ENCODE results near the gene TGIF1. TPM values are rescaled to one million over a fixed set of nuclear protein-coding genes. Genes with fewer than 3 reads are reported as not detected.
"Not testable (repeated sequence)": the region's sequence is repeated elsewhere in the genome, so short reads cannot be mapped to it uniquely, and the experiment has no call there.

Gene TGIF1
- total RNA-seq, 3 donors from 2014 or later (not counting 1 experiment from before 2014, with no cell fraction given), result 57.5 to 74.7 (median 60.4) TPM

GRCh38 chr18:3468833-3469232 lies 18.9 kb downstream of the TGIF1 start:
- Mint-ChIP-seq H3K9me3 (no peaks in the 10 kb centered on the region), H3K27me3 (ENCODE audit: low read depth in 2 of 2) (no peaks in the 10 kb centered on the region), H3K4me3 (no peak overlapping the region), H3K36me3 (no peaks in the 10 kb centered on the region), H3K4me1 (peaks cover 0 to 6% of the 10 kb centered on the region in 2 donors), H3K27ac (no peak overlapping the region)
- Histone ChIP-seq H3K27me3 (ENCODE audit: control insufficient read depth, insufficient read depth, low read length) (no peaks in the 10 kb centered on the region), H3K9me3 (ENCODE audit: control insufficient read depth, insufficient read depth, low read length) (no peaks in the 10 kb centered on the region), H3K36me3 (ENCODE audit: control insufficient read depth, insufficient read depth, low read length) (no peaks in the 10 kb centered on the region), H3K4me3 (ENCODE audit: low read length) (no peak overlapping the region), H3K27ac (ENCODE audit: low read length) (no peak overlapping the region), H3K4me1 (ENCODE audit: control insufficient read depth, insufficient read depth, low read length) (peaks cover 6% of the 10 kb centered on the region)
- intact Hi-C loops (cut with micrococcal nuclease), result no loop called here
- WGBS (ENCODE audit: insufficient coverage), result 97% methylated on average over 6 of the region's 8 CpGs
- ATAC-seq (no peak), DNase-seq (no peak)
- no peak for TF ChIP-seq CTCF (IDR thresholded peaks at IDR 0.05)

- Mint-ChIP-seq H3K4me1 (peaks cover 0 to 4% of the 10 kb centered on the region in 2 donors), H3K4me3 (no peak overlapping the region), H3K9me3 (no peaks in the 10 kb centered on the region), H3K27me3 (ENCODE audit: low read depth in 2 of 2) (peaks cover 0 to 4% of the 10 kb centered on the region in 2 donors), H3K27ac (no peak overlapping the region), H3K36me3 (no peaks in the 10 kb centered on the region)
- no peaks in the 10 kb centered on the region for H3K9me3 ChIP-seq (ENCODE audit: control insufficient read depth, insufficient read depth, low read length)
- no peaks in the 10 kb centered on the region for H3K27me3 ChIP-seq (ENCODE audit: control insufficient read depth, insufficient read depth, low read length)
- ATAC-seq (no peak), DNase-seq (no peak)
- no peak for TF ChIP-seq CTCF (IDR thresholded peaks at IDR 0.05)
- intact Hi-C loops (cut with micrococcal nuclease), result no loop called here
- no peaks in the 10 kb centered on the region for H3K36me3 ChIP-seq (ENCODE audit: control insufficient read depth, insufficient read depth, low read length)
- 93% methylated on average over 3 of the region's 3 CpGs for WGBS (ENCODE audit: insufficient coverage)
- H3K4me3 ChIP-seq (ENCODE audit: low read length), result no peak overlapping the region
- no peak overlapping the region for H3K27ac ChIP-seq (ENCODE audit: low read length)
- peaks cover 6% of the 10 kb centered on the region for H3K4me1 ChIP-seq (ENCODE audit: control insufficient read depth, insufficient read depth, low read length)
These were observed 21.2 kb downstream of the TGIF1 start for GRCh38 chr18:3471141-3471648.

GRCh38 chr18:3472121-3472520 lies 22.1 kb downstream of the TGIF1 start:
- H3K36me3 Mint-ChIP-seq; H3K36me3 ChIP-seq (ENCODE audit: control insufficient read depth, insufficient read depth, low read length); H3K27ac Mint-ChIP-seq; H3K9me3 Mint-ChIP-seq; H3K4me1 Mint-ChIP-seq; H3K27me3 ChIP-seq (ENCODE audit: control insufficient read depth, insufficient read depth, low read length); H3K4me3 Mint-ChIP-seq; ATAC-seq; H3K4me3 ChIP-seq (ENCODE audit: low read length); intact Hi-C loops (cut with micrococcal nuclease); H3K27me3 Mint-ChIP-seq (ENCODE audit: low read depth in 2 of 2); H3K27ac ChIP-seq (ENCODE audit: low read length); H3K4me1 ChIP-seq (ENCODE audit: control insufficient read depth, insufficient read depth, low read length); DNase-seq; H3K9me3 ChIP-seq (ENCODE audit: control insufficient read depth, insufficient read depth, low read length): not testable (repeated sequence)
- WGBS (ENCODE audit: insufficient coverage), result 95% methylated on average over 2 of the region's 3 CpGs

GRCh38 chr18:3472681-3473544 lies 22.9 kb downstream of the TGIF1 start:
- Mint-ChIP-seq H3K27ac (no peak overlapping the region), H3K27me3 (ENCODE audit: low read depth in 2 of 2) (peaks cover 0 to 4% of the 10 kb centered on the region in 2 donors), H3K4me3 (no peak overlapping the region), H3K9me3 (no peaks in the 10 kb centered on the region), H3K36me3 (no peaks in the 10 kb centered on the region), H3K4me1 (no peaks in the 10 kb centered on the region)
- DNase-seq (no peak), ATAC-seq (no peak)
- H3K27ac ChIP-seq (ENCODE audit: low read length), result no peak overlapping the region
- intact Hi-C loops (cut with micrococcal nuclease), result no loop called here
- H3K9me3 ChIP-seq (ENCODE audit: control insufficient read depth, insufficient read depth, low read length), result no peaks in the 10 kb centered on the region
- no peak for TF ChIP-seq CTCF (IDR thresholded peaks at IDR 0.05)
- H3K36me3 ChIP-seq (ENCODE audit: control insufficient read depth, insufficient read depth, low read length), result no peaks in the 10 kb centered on the region
- 79% methylated on average over 17 of the region's 18 CpGs for WGBS (ENCODE audit: insufficient coverage)
- H3K4me1 ChIP-seq (ENCODE audit: control insufficient read depth, insufficient read depth, low read length), result peaks cover 3% of the 10 kb centered on the region
- no peak overlapping the region for H3K4me3 ChIP-seq (ENCODE audit: low read length)
- H3K27me3 ChIP-seq (ENCODE audit: control insufficient read depth, insufficient read depth, low read length), result no peaks in the 10 kb centered on the region

All from natural killer cell (primary cell).